GM23338 (cell line): ENCODE measurements around the gene BCKDK.

Source experiments
- CTCF ChIP-seq, 2 experiments: fragments of 200-600 bp in 1 of 2; sonication (generic) in 1 of 2; conservative IDR thresholded peaks; 2 replicates each; pipeline versions ENCODE4 v1.5.1 to v1.6.1; 2016 to 2017; ENCODE audit warnings: antibody characterized with exemption in 2 of 2, low read depth in 2 of 2, mild to moderate bottlenecking in 2 of 2, moderate library complexity in 1 of 2
- EZH2 ChIP-seq: fragments of 200-600 bp; sonication (generic); IDR thresholded peaks from one replicate; pipeline ENCODE4 v1.8.0; 2017; ENCODE audit warnings: antibody characterized with exemption, mild to moderate bottlenecking, low read depth; ENCODE audit not compliant: unreplicated experiment
- EZH2phosphoT487 ChIP-seq: fragments of 200-600 bp; sonication (generic); IDR thresholded peaks from one replicate; pipeline ENCODE4 v1.8.1; 2018; ENCODE audit warnings: antibody characterized with exemption; ENCODE audit not compliant: unreplicated experiment
- JUNB ChIP-seq: IDR thresholded peaks from one replicate; pipeline ENCODE4 v1.6.1; 2016; ENCODE audit warnings: antibody characterized with exemption; ENCODE audit not compliant: unreplicated experiment
- NANOG ChIP-seq: IDR thresholded peaks from 2 replicates; pipeline ENCODE4 v1.6.1; 2016; ENCODE audit warnings: antibody characterized with exemption, borderline replicate concordance
- POLR2AphosphoS5 ChIP-seq: IDR thresholded peaks from 2 replicates; pipeline ENCODE4 v1.6.1; 2016; ENCODE audit warnings: antibody characterized with exemption, low read depth
- REST ChIP-seq: IDR thresholded peaks from one replicate; pipeline ENCODE4 v1.6.1; 2018; ENCODE audit warnings: antibody characterized with exemption; ENCODE audit not compliant: unreplicated experiment
- ZNF331 ChIP-seq: fragments of 250-450 bp; sonication (Bioruptor Pico); IDR thresholded peaks from 2 replicates; pipeline ENCODE4 v1.5.0; 2020; ENCODE audit warnings: low read depth, mild to moderate bottlenecking, moderate library complexity

- TF ChIP-seq CTCF (conservative IDR thresholded peaks at IDR 0.05; ENCODE audit: low read depth in 2 of 2) (no peak), JUNB (no peak), POLR2AphosphoS5 (no peak), EZH2 (no peak), EZH2phosphoT487 (no peak), NANOG (no peak), ZNF331 (CRISPR knock-in tag) (no peak), REST (peak; percentile 29)
Measured at GRCh38 chr16:31138621-31139578, 30.7 kb downstream of the BCKDK start.
